GM19043 (cell line): ENCODE measurements around the gene VPS72.
"Not testable (repeated sequence)": the region's sequence is repeated elsewhere in the genome, so short reads cannot be mapped to it uniquely, and the experiment has no call there.

Experiments used
- ATAC-seq: cut with Tn5 transposase; IDR thresholded peaks from one replicate; pipeline ENCODE4 v1.9.1; 2021; ENCODE audit warnings: low read depth; ENCODE audit not compliant: unreplicated experiment

Gene VPS72

GRCh38 chr1:151189637-151190445 is at the start of gene VPS72:
Gene VPS72 (minus strand): TSS chr1:151190197. CDS start chr1:151190121, 76 bp downstream.
- peak; percentile 85 for ATAC-seq

- ATAC-seq: no peak
Observed at GRCh38 chr1:151238467-151238739, 48.4 kb upstream of the VPS72 start.

- no peak for ATAC-seq
Observed at GRCh38 chr1:151237678-151238466, 47.9 kb upstream of the VPS72 start.

- ATAC-seq: no peak
Observed at GRCh38 chr1:151235235-151235634, 45.2 kb upstream of the VPS72 start.

- no peak for ATAC-seq
Observed at GRCh38 chr1:151222130-151222529, 32.1 kb upstream of the VPS72 start.

- no peak for ATAC-seq
Observed at GRCh38 chr1:151221616-151222015, 31.6 kb upstream of the VPS72 start.

- no peak for ATAC-seq
Observed at GRCh38 chr1:151213560-151213959, 23.6 kb upstream of the VPS72 start.

GRCh38 chr1:151211972-151212705 is 22.1 kb upstream of the VPS72 start:
- no peak for ATAC-seq

GRCh38 chr1:151210830-151211229 is 20.8 kb upstream of the VPS72 start:
- no peak for ATAC-seq

GRCh38 chr1:151205381-151205965 is 15.5 kb upstream of the VPS72 start:
- ATAC-seq: not testable (repeated sequence)

GRCh38 chr1:151199873-151200581 is 10.0 kb upstream of the VPS72 start:
- ATAC-seq: no peak

GRCh38 chr1:151198254-151199127 is 8.5 kb upstream of the VPS72 start, which contains the start of gene PIP5K1A:
Gene PIP5K1A (plus strand): TSS chr1:151198552. CDS start chr1:151198997, 445 bp downstream.
- peak; percentile 82 for ATAC-seq

- no peak for ATAC-seq
Observed at GRCh38 chr1:151197863-151198253, 7.9 kb upstream of the VPS72 start.

GRCh38 chr1:151196292-151196800 is 6.3 kb upstream of the VPS72 start:
- ATAC-seq: no peak

- ATAC-seq: not testable (repeated sequence)
Observed at GRCh38 chr1:151194894-151195594, 5.0 kb upstream of the VPS72 start.

GRCh38 chr1:151193856-151194255 is 3.9 kb upstream of the VPS72 start:
- no peak for ATAC-seq

- no peak for ATAC-seq
Observed at GRCh38 chr1:151193304-151193703, 3.3 kb upstream of the VPS72 start.

GRCh38 chr1:151192047-151192446 is 2.0 kb upstream of the VPS72 start:
- no peak for ATAC-seq
